ENCODE data around the gene RANBP1.

The RANBP1 gene

GRCh38 chr22:20125201-20126174, 9.6 kb downstream of the RANBP1 start:
- no peak for DNase-seq

- no peak for DNase-seq
Measured at GRCh38 chr22:20126284-20127029, 10.6 kb downstream of the RANBP1 start.

- DNase-seq = no peak
Measured at GRCh38 chr22:20127318-20127868, 11.5 kb downstream of the RANBP1 start.

- no peak for DNase-seq
Measured at GRCh38 chr22:20127869-20128618, 12.1 kb downstream of the RANBP1 start.

GRCh38 chr22:20128619-20128901, 12.7 kb downstream of the RANBP1 start:
- no peak for DNase-seq

- peak; percentile 43 to 48 for DNase-seq
Measured at GRCh38 chr22:20128902-20129746, 13.2 kb downstream of the RANBP1 start.

GRCh38 chr22:20129747-20130014, 13.8 kb downstream of the RANBP1 start:
- DNase-seq = no peak

GRCh38 chr22:20130319-20130718, 14.4 kb downstream of the RANBP1 start:
- DNase-seq = no peak

GRCh38 chr22:20130731-20131596, 15.1 kb downstream of the RANBP1 start:
- DNase-seq = peak; percentile 72

- DNase-seq = no peak
Measured at GRCh38 chr22:20131597-20131858, 15.6 kb downstream of the RANBP1 start, which contains the start of gene ZDHHC8. Gene ZDHHC8 (plus strand): TSS chr22:20131804. CDS start chr22:20131948, 144 bp downstream.

GRCh38 chr22:20131859-20132685, 16.2 kb downstream of the RANBP1 start:
- DNase-seq = no peak

- DNase-seq = no peak
Measured at GRCh38 chr22:20132686-20133246, 16.9 kb downstream of the RANBP1 start.

- no peak for DNase-seq
Measured at GRCh38 chr22:20133930-20134549, 18.1 kb downstream of the RANBP1 start.

- no peak for DNase-seq
Measured at GRCh38 chr22:20135265-20135664, 19.4 kb downstream of the RANBP1 start.

GRCh38 chr22:20135806-20136602, 20.1 kb downstream of the RANBP1 start:
- DNase-seq = no peak

GRCh38 chr22:20136603-20136873, 20.6 kb downstream of the RANBP1 start:
- DNase-seq = no peak

- no peak for DNase-seq
Measured at GRCh38 chr22:20137113-20137512, 21.2 kb downstream of the RANBP1 start.

GRCh38 chr22:20137671-20138416, 21.9 kb downstream of the RANBP1 start:
- DNase-seq = no peak

GRCh38 chr22:20138417-20138738, 22.5 kb downstream of the RANBP1 start:
- DNase-seq = no peak

Measured in stimulated activated CD4-positive, alpha-beta T cell treated with anti-CD3 and anti-CD28 coated beads, Interleukin-2, amount 100 ng/mL, for 48 hours (primary cell).